HepG2 (cell line): Measurements from ENCODE around the gene GNMT. TPM values are rescaled to one million over a fixed set of nuclear protein-coding genes. Genes with fewer than 3 reads are reported as not detected.

Experiments
- ARNT ChIP-seq: fragments of 450-650 bp; IDR thresholded peaks from 2 replicates; pipeline ENCODE4 v1.6.1; 2017
- IRF2 ChIP-seq: IDR thresholded peaks from 2 replicates; pipeline ENCODE4 v1.6.1; 2018; ENCODE audit warnings: missing genetic modification reagents, missing compliant biosample characterization
- JUNB ChIP-seq: sonication (generic); formaldehyde crosslinking; IDR thresholded peaks from 2 replicates; pipeline ENCODE4 v1.8.0; 2022; ENCODE audit warnings: missing genetic modification reagents, mild to moderate bottlenecking, borderline replicate concordance
- SKI ChIP-seq: fragments of 450-650 bp; IDR thresholded peaks from one replicate; pipeline ENCODE4 v1.6.1; 2018; ENCODE audit warnings: mild to moderate bottlenecking; ENCODE audit not compliant: partially characterized antibody
- TBP ChIP-seq: sonication (generic); formaldehyde crosslinking; IDR thresholded peaks from 2 replicates; pipeline ENCODE4 v1.5.0; 2020; ENCODE audit warnings: missing genetic modification reagents
- TCF7 ChIP-seq: sonication (generic); IDR thresholded peaks from 2 replicates; pipeline ENCODE4 v1.6.1; 2016; ENCODE audit warnings: antibody characterized with exemption, low read depth
- ZBTB8A ChIP-seq: sonication (generic); formaldehyde crosslinking; IDR thresholded peaks from 2 replicates; pipeline ENCODE4 v1.4.0; 2020; ENCODE audit warnings: mild to moderate bottlenecking, low read depth, missing genetic modification reagents, borderline replicate concordance
- ZFP41 ChIP-seq: sonication (generic); formaldehyde crosslinking; IDR thresholded peaks from 2 replicates; pipeline ENCODE4 v1.4.0; 2020; ENCODE audit warnings: mild to moderate bottlenecking, missing genetic modification reagents, borderline replicate concordance
- ZNF672 ChIP-seq: sonication (generic); formaldehyde crosslinking; IDR thresholded peaks from 2 replicates; pipeline ENCODE4 v1.8.1; 2022; ENCODE audit warnings: missing genetic modification reagents
- ZNF761 ChIP-seq: sonication (generic); formaldehyde crosslinking; conservative IDR thresholded peaks from 2 replicates; pipeline ENCODE4 v1.4.0; 2020; ENCODE audit warnings: mild to moderate bottlenecking, missing genetic modification reagents
- ZNF792 ChIP-seq: IDR thresholded peaks from 2 replicates; pipeline ENCODE4 v1.6.1; 2016
- ZNF878 ChIP-seq: sonication (generic); formaldehyde crosslinking; IDR thresholded peaks from 2 replicates; pipeline ENCODE4 v1.8.1; 2023; ENCODE audit warnings: mild to moderate bottlenecking, missing genetic modification reagents, moderate library complexity
- ZNF883 ChIP-seq: sonication (generic); formaldehyde crosslinking; IDR thresholded peaks from 2 replicates; pipeline ENCODE4 v1.5.1; 2020; ENCODE audit warnings: mild to moderate bottlenecking, missing genetic modification reagents; ENCODE audit errors: not compliant biosample characterization
- ZSCAN12 ChIP-seq: sonication (generic); formaldehyde crosslinking; IDR thresholded peaks from 2 replicates; pipeline ENCODE4 v1.9.0; 2021; ENCODE audit warnings: mild to moderate bottlenecking, missing genetic modification reagents
- ZSCAN22 ChIP-seq: sonication (generic); formaldehyde crosslinking; IDR thresholded peaks from 2 replicates; pipeline ENCODE4 v1.4.0; 2020; ENCODE audit warnings: mild to moderate bottlenecking, missing genetic modification reagents
- polyA plus RNA-seq, 8 experiments: library from polyadenylated mRNA; depleted of rRNA in 3 of 8; stranded (reverse) in 7 of 8; unstranded in 1 of 8; fragments of >200 nt; fragmentation: Illumina TruSeq in 4 of 8; extraction: Trizol in 4 of 8; gene quantifications; 2 replicates each; pipeline versions ENCODE4 v1.2.1 to v1.2.3, GENCODE V29; 2011 to 2016; ENCODE audit warnings: low read depth in 4 of 8, missing spikeins in 1 of 8, mixed read lengths in 1 of 8; ENCODE audit not compliant: insufficient read depth in 1 of 8
- total RNA-seq, 5 experiments: library from RNA; depleted of rRNA; stranded (reverse); fragments of >200 nt; fragmentation: Illumina TruSeq; extraction: Trizol; gene quantifications; 2 replicates each; pipeline ENCODE4 v1.2.3, GENCODE V29; 2016; ENCODE audit warnings: low read depth in 1 of 5
- TF ChIP-seq, protein P1 (sequence below): sonication (generic); formaldehyde crosslinking; IDR thresholded peaks from 2 replicates; pipeline ENCODE4 v1.4.0; 2020; ENCODE audit warnings: missing genetic modification reagents
- TF ChIP-seq, protein P2 (sequence below): sonication (generic); formaldehyde crosslinking; IDR thresholded peaks from 2 replicates; pipeline ENCODE4 v1.8.1; 2023; ENCODE audit warnings: mild to moderate bottlenecking, inconsistent platforms, moderate library complexity, missing genetic modification reagents, borderline replicate concordance
- TF ChIP-seq, protein P3 (sequence below): sonication (generic); formaldehyde crosslinking; IDR thresholded peaks from 2 replicates; pipeline ENCODE4 v1.5.0; 2020; ENCODE audit warnings: missing genetic modification reagents
- TF ChIP-seq, protein P4 (sequence below): IDR thresholded peaks from 2 replicates; pipeline ENCODE4 v1.6.1; 2016; ENCODE audit warnings: missing biosample characterization, missing genetic modification reagents, low read depth
- TF ChIP-seq, protein P5 (sequence below): IDR thresholded peaks from 2 replicates; pipeline ENCODE4 v1.6.1; 2016; ENCODE audit warnings: missing compliant biosample characterization, missing genetic modification reagents, borderline replicate concordance

The GNMT gene
- total and polyA plus RNA-seq, 2 of the 13 experiments (the other 11 are each of a cell fraction or from before 2014, with no cell fraction given), result 2.8 to 7.0 TPM

DNA sequence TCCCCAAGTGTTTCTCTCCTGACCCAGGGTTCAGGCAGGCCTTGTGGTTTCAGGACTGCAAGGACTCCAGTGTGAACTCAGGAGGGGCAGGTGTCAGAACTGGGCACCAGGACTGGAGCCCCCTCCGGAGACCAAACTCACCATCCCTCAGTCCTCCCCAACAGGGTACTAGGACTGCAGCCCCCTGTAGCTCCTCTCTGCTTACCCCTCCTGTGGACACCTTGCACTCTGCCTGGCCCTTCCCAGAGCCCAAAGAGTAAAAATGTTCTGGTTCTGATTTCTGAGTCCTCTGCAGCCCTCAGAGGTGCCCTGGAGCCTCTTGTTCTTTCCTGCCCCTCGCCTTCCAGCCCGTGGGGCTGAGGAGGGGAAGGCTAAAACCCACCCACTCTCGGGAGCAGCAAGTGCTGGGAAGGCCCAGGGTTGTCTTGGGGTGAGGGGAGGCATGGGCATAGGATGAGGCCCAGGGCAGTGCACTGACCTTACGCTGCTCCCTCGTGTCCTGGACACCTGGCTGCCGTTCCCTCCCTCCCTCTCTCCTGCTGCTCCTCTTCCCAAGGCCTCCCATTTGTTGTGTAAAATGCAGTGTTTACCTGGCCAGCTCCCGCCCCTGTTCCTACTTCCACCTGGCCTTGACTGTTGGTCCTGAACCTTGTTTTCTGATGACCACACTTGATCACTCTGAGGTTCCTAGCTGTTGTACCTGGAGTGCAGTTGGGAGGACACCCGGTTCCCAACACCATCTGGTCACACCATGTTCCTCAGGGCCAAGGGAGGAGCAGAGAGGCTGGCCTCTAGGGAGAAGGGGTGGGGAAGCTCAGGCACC lies 21.4 kb upstream of the GNMT start (continued):
- TF ChIP-seq, protein P1, sequence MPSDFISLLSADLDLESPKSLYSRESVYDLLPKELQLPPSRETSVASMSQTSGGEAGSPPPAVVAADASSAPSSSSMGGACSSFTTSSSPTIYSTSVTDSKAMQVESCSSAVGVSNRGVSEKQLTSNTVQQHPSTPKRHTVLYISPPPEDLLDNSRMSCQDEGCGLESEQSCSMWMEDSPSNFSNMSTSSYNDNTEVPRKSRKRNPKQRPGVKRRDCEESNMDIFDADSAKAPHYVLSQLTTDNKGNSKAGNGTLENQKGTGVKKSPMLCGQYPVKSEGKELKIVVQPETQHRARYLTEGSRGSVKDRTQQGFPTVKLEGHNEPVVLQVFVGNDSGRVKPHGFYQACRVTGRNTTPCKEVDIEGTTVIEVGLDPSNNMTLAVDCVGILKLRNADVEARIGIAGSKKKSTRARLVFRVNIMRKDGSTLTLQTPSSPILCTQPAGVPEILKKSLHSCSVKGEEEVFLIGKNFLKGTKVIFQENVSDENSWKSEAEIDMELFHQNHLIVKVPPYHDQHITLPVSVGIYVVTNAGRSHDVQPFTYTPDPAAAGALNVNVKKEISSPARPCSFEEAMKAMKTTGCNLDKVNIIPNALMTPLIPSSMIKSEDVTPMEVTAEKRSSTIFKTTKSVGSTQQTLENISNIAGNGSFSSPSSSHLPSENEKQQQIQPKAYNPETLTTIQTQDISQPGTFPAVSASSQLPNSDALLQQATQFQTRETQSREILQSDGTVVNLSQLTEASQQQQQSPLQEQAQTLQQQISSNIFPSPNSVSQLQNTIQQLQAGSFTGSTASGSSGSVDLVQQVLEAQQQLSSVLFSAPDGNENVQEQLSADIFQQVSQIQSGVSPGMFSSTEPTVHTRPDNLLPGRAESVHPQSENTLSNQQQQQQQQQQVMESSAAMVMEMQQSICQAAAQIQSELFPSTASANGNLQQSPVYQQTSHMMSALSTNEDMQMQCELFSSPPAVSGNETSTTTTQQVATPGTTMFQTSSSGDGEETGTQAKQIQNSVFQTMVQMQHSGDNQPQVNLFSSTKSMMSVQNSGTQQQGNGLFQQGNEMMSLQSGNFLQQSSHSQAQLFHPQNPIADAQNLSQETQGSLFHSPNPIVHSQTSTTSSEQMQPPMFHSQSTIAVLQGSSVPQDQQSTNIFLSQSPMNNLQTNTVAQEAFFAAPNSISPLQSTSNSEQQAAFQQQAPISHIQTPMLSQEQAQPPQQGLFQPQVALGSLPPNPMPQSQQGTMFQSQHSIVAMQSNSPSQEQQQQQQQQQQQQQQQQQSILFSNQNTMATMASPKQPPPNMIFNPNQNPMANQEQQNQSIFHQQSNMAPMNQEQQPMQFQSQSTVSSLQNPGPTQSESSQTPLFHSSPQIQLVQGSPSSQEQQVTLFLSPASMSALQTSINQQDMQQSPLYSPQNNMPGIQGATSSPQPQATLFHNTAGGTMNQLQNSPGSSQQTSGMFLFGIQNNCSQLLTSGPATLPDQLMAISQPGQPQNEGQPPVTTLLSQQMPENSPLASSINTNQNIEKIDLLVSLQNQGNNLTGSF (CRISPR knock-in tag), result no peak
- no peak for TF ChIP-seq ZNF672
- TF ChIP-seq JUNB (CRISPR knock-in tag), result no peak
- TF ChIP-seq TCF7, result no peak
- TF ChIP-seq, protein P2, sequence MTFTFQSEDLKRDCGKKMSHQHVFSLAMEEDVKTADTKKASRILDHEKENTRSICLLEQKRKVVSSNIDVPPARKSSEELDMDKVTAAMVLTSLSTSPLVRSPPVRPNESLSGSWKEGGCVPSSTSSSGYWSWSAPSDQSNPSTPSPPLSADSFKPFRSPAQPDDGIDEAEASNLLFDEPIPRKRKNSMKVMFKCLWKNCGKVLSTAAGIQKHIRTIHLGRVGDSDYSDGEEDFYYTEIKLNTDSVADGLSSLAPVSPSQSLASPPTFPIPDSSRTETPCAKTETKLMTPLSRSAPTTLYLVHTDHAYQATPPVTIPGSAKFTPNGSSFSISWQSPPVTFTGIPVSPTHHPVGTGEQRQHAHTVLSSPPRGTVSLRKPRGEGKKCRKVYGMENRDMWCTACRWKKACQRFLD (CRISPR knock-in tag), result peak; percentile 69
- TF ChIP-seq, protein P3, sequence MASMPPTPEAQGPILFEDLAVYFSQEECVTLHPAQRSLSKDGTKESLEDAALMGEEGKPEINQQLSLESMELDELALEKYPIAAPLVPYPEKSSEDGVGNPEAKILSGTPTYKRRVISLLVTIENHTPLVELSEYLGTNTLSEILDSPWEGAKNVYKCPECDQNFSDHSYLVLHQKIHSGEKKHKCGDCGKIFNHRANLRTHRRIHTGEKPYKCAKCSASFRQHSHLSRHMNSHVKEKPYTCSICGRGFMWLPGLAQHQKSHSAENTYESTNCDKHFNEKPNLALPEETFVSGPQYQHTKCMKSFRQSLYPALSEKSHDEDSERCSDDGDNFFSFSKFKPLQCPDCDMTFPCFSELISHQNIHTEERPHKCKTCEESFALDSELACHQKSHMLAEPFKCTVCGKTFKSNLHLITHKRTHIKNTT (CRISPR knock-in tag), result no peak
- TF ChIP-seq ZNF883, result no peak
- TF ChIP-seq ZNF761 (CRISPR knock-in tag), result peak; percentile 94
- TF ChIP-seq ZBTB8A (CRISPR knock-in tag), result no peak; the same call in 1 of the 2 replicates
- peak; percentile 72 for TF ChIP-seq SKI
- TF ChIP-seq, protein P4, sequence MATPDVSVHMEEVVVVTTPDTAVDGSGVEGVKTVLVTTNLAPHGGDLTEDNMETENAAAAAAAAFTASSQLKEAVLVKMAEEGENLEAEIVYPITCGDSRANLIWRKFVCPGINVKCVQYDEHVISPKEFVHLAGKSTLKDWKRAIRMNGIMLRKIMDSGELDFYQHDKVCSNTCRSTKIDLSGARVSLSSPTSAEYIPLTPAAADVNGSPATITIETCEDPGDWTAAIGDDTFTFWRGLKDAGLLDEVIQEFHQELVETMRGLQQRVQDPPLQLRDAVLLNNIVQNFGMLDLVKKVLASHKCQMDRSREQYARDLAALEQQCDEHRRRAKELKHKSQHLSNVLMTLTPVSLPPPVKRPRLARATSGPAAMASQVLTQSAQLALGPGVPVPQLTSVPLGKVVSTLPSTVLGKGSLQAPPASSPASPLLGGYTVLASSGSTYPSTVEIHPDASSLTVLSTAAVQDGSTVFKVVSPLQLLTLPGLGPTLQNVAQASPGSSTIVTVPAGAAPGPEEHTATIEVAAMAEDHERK (CRISPR knock-in tag), result no peak
- TF ChIP-seq ARNT, result no peak
- TF ChIP-seq ZSCAN12 (CRISPR knock-in tag), result 0 out of 2 replicates have a peak, but pooled peaks have one; percentile 39
- TF ChIP-seq, protein P5, sequence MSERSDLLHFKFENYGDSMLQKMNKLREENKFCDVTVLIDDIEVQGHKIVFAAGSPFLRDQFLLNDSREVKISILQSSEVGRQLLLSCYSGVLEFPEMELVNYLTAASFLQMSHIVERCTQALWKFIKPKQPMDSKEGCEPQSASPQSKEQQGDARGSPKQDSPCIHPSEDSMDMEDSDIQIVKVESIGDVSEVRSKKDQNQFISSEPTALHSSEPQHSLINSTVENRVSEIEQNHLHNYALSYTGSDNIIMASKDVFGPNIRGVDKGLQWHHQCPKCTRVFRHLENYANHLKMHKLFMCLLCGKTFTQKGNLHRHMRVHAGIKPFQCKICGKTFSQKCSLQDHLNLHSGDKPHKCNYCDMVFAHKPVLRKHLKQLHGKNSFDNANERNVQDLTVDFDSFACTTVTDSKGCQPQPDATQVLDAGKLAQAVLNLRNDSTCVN (CRISPR knock-in tag), result no peak
- TF ChIP-seq ZFP41 (CRISPR knock-in tag), result peak; percentile 89
- TF ChIP-seq ZNF792 (CRISPR knock-in tag), result peak; percentile 87
- no peak for TF ChIP-seq TBP (CRISPR knock-in tag)
- peak; percentile 90 for TF ChIP-seq IRF2 (CRISPR knock-in tag)
- TF ChIP-seq ZNF878 (CRISPR knock-in tag), result no peak
- no peak for TF ChIP-seq ZSCAN22 (CRISPR knock-in tag)
